Neuronal stem cell (in vitro differentiated cells): ENCODE measurements around the gene THADA.

Source experiments
- DNase-seq: peaks from one replicate; pipeline ENCODE4 v3.0.0-alpha.2; 2013; ENCODE audit warnings: low spot score
- H2AFZ ChIP-seq: one replicate; pipeline ENCODE4 v1.6.1; 2013; ENCODE audit warnings: mild to moderate bottlenecking, low read length, inconsistent platforms
- H2AK5ac ChIP-seq: 2 replicates; pipeline ENCODE4 v1.6.1; 2013; ENCODE audit warnings: low read depth, mild to moderate bottlenecking, inconsistent platforms, low read length, moderate library complexity, mixed read lengths
- H2BK120ac ChIP-seq: 2 replicates; pipeline ENCODE4 v1.6.1; 2013; ENCODE audit warnings: low read depth, mild to moderate bottlenecking, inconsistent platforms, low read length, moderate library complexity, mixed read lengths
- H2BK12ac ChIP-seq: one replicate; pipeline ENCODE4 v1.6.1; 2013; ENCODE audit warnings: low read length, inconsistent platforms
- H2BK15ac ChIP-seq: 2 replicates; pipeline ENCODE4 v1.6.1; 2013; ENCODE audit warnings: mild to moderate bottlenecking, low read length, inconsistent platforms, mixed read lengths
- H2BK5ac ChIP-seq: one replicate; pipeline ENCODE4 v1.6.1; 2013; ENCODE audit warnings: inconsistent platforms, mild to moderate bottlenecking, low read length, moderate library complexity
- H3K14ac ChIP-seq: one replicate; pipeline ENCODE4 v1.6.1; 2013; ENCODE audit warnings: low read length, inconsistent platforms
- H3K18ac ChIP-seq: 2 replicates; pipeline ENCODE4 v1.6.1; 2013; ENCODE audit warnings: low read length, inconsistent platforms
- H3K23ac ChIP-seq: 2 replicates; pipeline ENCODE4 v1.6.1; 2013; ENCODE audit warnings: low read depth, mild to moderate bottlenecking, mixed read lengths, low read length, inconsistent platforms; ENCODE audit not compliant: poor library complexity
- H3K27ac ChIP-seq: replicated peaks from 3 replicates; pipeline ENCODE4 v1.5.1; 2013; ENCODE audit warnings: low read length, inconsistent platforms
- H3K27me3 ChIP-seq, 3 experiments: 2 replicates each; pipeline ENCODE4 v1.6.1; 2013; ENCODE audit warnings: low read length in 3 of 3, mild to moderate bottlenecking in 2 of 3, inconsistent platforms in 1 of 3, low read depth in 1 of 3, mixed read lengths in 1 of 3, moderate library complexity in 1 of 3; ENCODE audit not compliant: control insufficient read depth in 3 of 3, insufficient read depth in 3 of 3
- H3K36me3 ChIP-seq, 2 donors: replicated peaks in 1 of 2; 2 replicates each; pipeline ENCODE4 v1.6.1; 2013; ENCODE audit warnings: low read length in 2 of 2; ENCODE audit not compliant: control insufficient read depth in 2 of 2, insufficient read depth in 2 of 2
- H3K4ac ChIP-seq: 2 replicates; pipeline ENCODE4 v1.6.1; 2013; ENCODE audit warnings: inconsistent platforms, mild to moderate bottlenecking, low read length, moderate library complexity
- H3K4me1 ChIP-seq, 2 donors: 1 replicate in 1 of 2; 2 replicates in 1 of 2; pipeline ENCODE4 v1.6.1; 2013; ENCODE audit warnings: low read length in 2 of 2, low read depth in 1 of 2; ENCODE audit not compliant: control insufficient read depth in 2 of 2, insufficient read depth in 1 of 2
- H3K4me2 ChIP-seq: one replicate; pipeline ENCODE4 v1.6.1; 2013; ENCODE audit warnings: mild to moderate bottlenecking, low read length, inconsistent platforms; ENCODE audit not compliant: insufficient read depth, poor library complexity, severe bottlenecking
- H3K4me3 ChIP-seq, 2 donors: 2 replicates each; pipeline ENCODE4 v1.5.1; 2013; ENCODE audit warnings: low read length in 2 of 2, mild to moderate bottlenecking in 2 of 2, inconsistent platforms in 1 of 2, moderate library complexity in 1 of 2
- H3K79me1 ChIP-seq: one replicate; pipeline ENCODE4 v1.6.1; 2013; ENCODE audit warnings: low read depth, mild to moderate bottlenecking, inconsistent platforms, low read length, moderate library complexity
- H3K9ac ChIP-seq: one replicate; pipeline ENCODE4 v1.6.1; 2013; ENCODE audit warnings: mild to moderate bottlenecking, low read depth, low read length, inconsistent platforms; ENCODE audit not compliant: poor library complexity
- H3K9me3 ChIP-seq, 2 donors: replicated peaks in 1 of 2; 2 replicates each; pipeline versions ENCODE3 to v1.6.1; 2013; ENCODE audit warnings: low read length in 2 of 2, mild to moderate bottlenecking in 2 of 2, inconsistent platforms in 1 of 2, low read depth in 1 of 2, mixed read lengths in 1 of 2, moderate library complexity in 1 of 2; ENCODE audit not compliant: control insufficient read depth in 2 of 2, insufficient read depth in 1 of 2
- H4K8ac ChIP-seq: one replicate; pipeline ENCODE4 v1.6.1; 2013; ENCODE audit warnings: low read depth, mild to moderate bottlenecking, inconsistent platforms, low read length, moderate library complexity
- H4K91ac ChIP-seq: one replicate; pipeline ENCODE4 v1.6.1; 2013; ENCODE audit warnings: low read length, low read depth, mild to moderate bottlenecking, inconsistent platforms; ENCODE audit not compliant: poor library complexity
- WGBS, 2 donors: extraction: QIAGEN DNeasy Blood & Tissue Kit; methylation state at CpG; one replicate each; pipeline ENCODE4 v1.1.7; 2013; ENCODE audit warnings: missing lambda C conversion rate in 2 of 2, mixed read lengths in 1 of 2; ENCODE audit not compliant: insufficient read length in 2 of 2, insufficient replicate concordance in 1 of 2; ENCODE audit errors: extremely low coverage in 2 of 2; 5-methylcytosine and 5-hydroxymethylcytosine counted together

Gene THADA

DNA sequence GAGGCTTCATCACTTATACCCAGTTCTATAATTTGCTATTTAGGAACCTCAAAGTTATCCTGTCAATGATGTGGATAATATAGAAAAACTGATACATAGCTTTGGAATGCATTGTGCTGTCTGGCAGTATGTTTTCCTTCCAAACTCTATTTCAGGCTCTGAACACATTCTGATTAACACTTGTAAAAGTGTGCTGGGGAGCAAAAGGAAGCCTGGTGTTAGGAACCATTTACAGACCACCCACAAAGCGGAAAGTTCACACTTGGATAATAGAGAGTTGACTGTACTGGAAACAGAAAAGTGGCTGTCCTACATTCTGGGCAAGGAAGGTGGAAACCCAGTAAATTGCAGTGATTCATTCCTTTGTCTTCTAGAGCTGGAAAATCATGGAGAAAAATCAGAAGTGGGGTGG, 254.9 kb downstream of the THADA start:
- H2BK15ac ChIP-seq: no peak overlapping the region
- no peak overlapping the region for H3K4me3 ChIP-seq
- H3K23ac ChIP-seq: no peak overlapping the region
- no peak overlapping the region for H3K14ac ChIP-seq
- H3K27ac ChIP-seq: no peak overlapping the region
- H3K18ac ChIP-seq: no peak overlapping the region
- WGBS, 2 donors: no CpG with 5 or more reads among the region's 1 CpG
- H3K4me2 ChIP-seq: no peak overlapping the region
- H2BK120ac ChIP-seq: no peak overlapping the region
- H3K9ac ChIP-seq: no peak overlapping the region
- H2AFZ ChIP-seq: no peak overlapping the region
- no peak overlapping the region for H4K91ac ChIP-seq
- no peak overlapping the region for H2BK12ac ChIP-seq
- no peak overlapping the region for H3K4ac ChIP-seq
- no peak overlapping the region for H2AK5ac ChIP-seq
- no peak overlapping the region for H2BK5ac ChIP-seq
- no peaks in the 10 kb centered on the region for H3K79me1 ChIP-seq
- H3K36me3 ChIP-seq: no peaks in the 10 kb centered on the region
- H3K27me3 ChIP-seq: no peaks in the 10 kb centered on the region
- no peaks in the 10 kb centered on the region for H3K9me3 ChIP-seq
- H4K8ac ChIP-seq: no peak overlapping the region
- peaks cover 16 to 47% of the 10 kb centered on the region in 2 donors for H3K4me1 ChIP-seq
- DNase-seq: no peak

DNA sequence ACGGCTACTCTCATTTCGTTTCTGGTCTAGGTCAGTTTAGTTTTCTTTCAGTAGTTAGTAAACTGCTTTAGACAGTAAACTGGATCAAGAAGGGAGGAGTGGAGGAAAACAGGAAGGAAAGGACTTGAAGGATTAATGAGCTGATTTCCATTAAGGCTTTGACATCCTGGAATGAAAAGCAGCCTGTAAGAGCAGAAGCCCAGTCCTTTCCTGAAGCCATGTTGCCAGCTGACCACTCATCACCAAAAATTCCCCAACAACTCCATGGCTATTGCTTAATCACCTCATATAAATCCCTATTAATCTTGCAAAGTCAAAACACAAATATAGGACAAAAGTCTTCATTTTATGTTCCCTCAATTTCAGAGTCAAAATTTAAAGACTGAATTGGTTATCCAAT, 255.8 kb downstream of the THADA start:
- Histone ChIP-seq H3K27ac (no peak overlapping the region), H2AFZ (no peak overlapping the region), H2AK5ac (no peak overlapping the region), H3K18ac (no peak overlapping the region), H2BK5ac (no peak overlapping the region), H3K27me3 (no peaks in the 10 kb centered on the region), H3K9ac (no peak overlapping the region), H3K4me3 (no peak overlapping the region), H4K91ac (no peak overlapping the region), H2BK15ac (no peak overlapping the region), H4K8ac (no peak overlapping the region), H3K23ac (no peak overlapping the region), H3K4me2 (no peak overlapping the region), H2BK12ac (no peak overlapping the region), H3K4ac (no peak overlapping the region), H3K14ac (no peak overlapping the region), H3K4me1 (peaks cover 11 to 41% of the 10 kb centered on the region in 2 donors), H2BK120ac (no peak overlapping the region), H3K79me1 (no peaks in the 10 kb centered on the region), H3K9me3 (no peaks in the 10 kb centered on the region), H3K36me3 (no peaks in the 10 kb centered on the region)
- no peak for DNase-seq
- no CpG with 5 or more reads among the region's 2 CpGs for WGBS, 2 donors

DNA sequence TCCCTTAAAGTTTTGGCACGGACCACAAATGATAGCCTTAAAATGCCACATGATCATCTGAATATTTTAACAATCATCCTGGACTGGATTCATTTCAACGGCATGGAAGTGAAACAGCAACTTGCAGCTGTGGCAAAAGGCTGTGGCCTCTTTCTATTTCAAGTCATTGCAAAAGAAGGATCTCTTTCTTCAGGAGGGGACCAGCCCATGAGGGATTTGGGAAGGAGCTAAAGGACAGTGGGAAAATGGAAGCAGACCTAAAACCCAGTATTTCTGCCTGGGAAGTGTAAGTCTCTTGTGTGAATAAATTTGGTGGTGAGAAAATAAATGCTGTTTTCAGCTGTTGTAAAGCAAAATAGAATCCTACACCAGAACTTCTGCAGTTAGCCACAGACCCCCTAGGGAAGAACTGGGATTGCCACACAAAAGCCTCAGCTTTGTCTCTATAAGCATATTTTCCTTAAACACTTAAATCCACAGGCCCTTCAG, 262.1 kb downstream of the THADA start:
- H3K9ac ChIP-seq: no peak overlapping the region
- H2BK12ac ChIP-seq: no peak overlapping the region
- no peak overlapping the region for H3K4me3 ChIP-seq
- DNase-seq: no peak
- H3K4me1 ChIP-seq: peaks cover 7 to 23% of the 10 kb centered on the region in 2 donors
- no peaks in the 10 kb centered on the region for H3K79me1 ChIP-seq
- no peak overlapping the region for H2AK5ac ChIP-seq
- no peak overlapping the region for H3K23ac ChIP-seq
- no peak overlapping the region for H4K8ac ChIP-seq
- no peak overlapping the region for H3K4me2 ChIP-seq
- H3K27ac ChIP-seq: no peak overlapping the region
- H4K91ac ChIP-seq: no peak overlapping the region
- no peak overlapping the region for H2BK120ac ChIP-seq
- H2BK15ac ChIP-seq: no peak overlapping the region
- H2AFZ ChIP-seq: peak overlapping the region; percentile 74
- no peaks in the 10 kb centered on the region for H3K27me3 ChIP-seq
- no peak overlapping the region for H3K18ac ChIP-seq
- H3K36me3 ChIP-seq: no peaks in the 10 kb centered on the region
- H3K14ac ChIP-seq: no peak overlapping the region
- WGBS, 2 donors: no CpG with 5 or more reads among the region's 2 CpGs
- no peaks in the 10 kb centered on the region for H3K9me3 ChIP-seq
- H3K4ac ChIP-seq: no peak overlapping the region
- H2BK5ac ChIP-seq: no peak overlapping the region

DNA sequence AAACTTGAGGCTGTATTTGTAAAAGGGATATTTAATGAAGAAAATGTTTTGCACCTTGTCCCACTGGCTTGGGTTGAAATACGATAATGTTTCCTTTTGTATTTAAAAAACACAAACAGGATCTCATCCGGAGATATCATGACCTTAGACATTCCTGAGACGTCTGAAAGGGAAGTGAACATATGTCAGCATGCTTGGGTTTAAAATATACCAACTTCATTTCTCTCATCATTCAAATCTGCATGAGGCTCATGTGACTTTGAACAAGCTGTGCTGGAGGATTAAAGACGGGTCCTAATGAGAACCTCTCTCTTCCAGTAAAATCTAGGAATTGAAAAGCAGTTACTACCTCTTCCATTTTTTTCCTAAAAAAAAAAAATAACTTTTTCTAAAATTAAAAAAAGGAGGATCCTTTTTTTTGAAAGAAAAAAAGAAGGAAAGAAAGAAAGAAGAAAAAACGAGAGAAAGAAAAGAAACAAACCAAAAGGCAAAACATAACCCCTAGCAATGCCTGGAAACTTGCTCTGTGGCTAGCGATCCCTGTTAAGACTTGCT, 262.7 kb downstream of the THADA start:
- no peak overlapping the region for H2BK15ac ChIP-seq
- peak overlapping the region; percentile 74 for H2AFZ ChIP-seq
- no peaks in the 10 kb centered on the region for H3K79me1 ChIP-seq
- no peaks in the 10 kb centered on the region for H3K9me3 ChIP-seq
- no peak overlapping the region for H2BK12ac ChIP-seq
- H3K18ac ChIP-seq: no peak overlapping the region
- WGBS, 2 donors: no CpG with 5 or more reads among the region's 6 CpGs
- DNase-seq: no peak
- no peaks in the 10 kb centered on the region for H3K27me3 ChIP-seq
- H3K4ac ChIP-seq: no peak overlapping the region
- H3K27ac ChIP-seq: no peak overlapping the region
- peaks cover 7 to 23% of the 10 kb centered on the region in 2 donors for H3K4me1 ChIP-seq
- H2AK5ac ChIP-seq: no peak overlapping the region
- no peak overlapping the region for H3K23ac ChIP-seq
- H3K14ac ChIP-seq: no peak overlapping the region
- H3K9ac ChIP-seq: no peak overlapping the region
- H2BK5ac ChIP-seq: no peak overlapping the region
- no peak overlapping the region for H2BK120ac ChIP-seq
- H3K36me3 ChIP-seq: no peaks in the 10 kb centered on the region
- H3K4me2 ChIP-seq: no peak overlapping the region
- no peak overlapping the region for H4K91ac ChIP-seq
- H3K4me3 ChIP-seq: no peak overlapping the region
- H4K8ac ChIP-seq: no peak overlapping the region
